Stimulated activated CD4-positive, alpha-beta T cell treated with anti-CD3 and anti-CD28 coated beads, Interleukin-4, amount 100 ng/mL, for 1 hour (primary cell): Measurements from ENCODE around the gene CASKIN2.
A peak's percentile ranks its signal among the peaks of the same experiment; 100 is the strongest.
"Not testable (repeated sequence)": the region's sequence is repeated elsewhere in the genome, so short reads cannot be mapped to it uniquely, and the experiment has no call there.

Experiments used
- DNase-seq: peaks from one replicate; pipeline ENCODE4 v3.0.0-alpha.2; 2020

CASKIN2 gene

GRCh38 chr17:75459246-75459589 lies 56.1 kb downstream of the CASKIN2 start:
- DNase-seq: no peak

- DNase-seq: peak; percentile 10
Measured at GRCh38 chr17:75457047-75457654, 58.2 kb downstream of the CASKIN2 start.

GRCh38 chr17:75456417-75457046 lies 58.8 kb downstream of the CASKIN2 start, which contains the start of gene TMEM94:
TMEM94 (plus strand) TSS chr17:75456635; CDS start chr17:75471906, 15,271 bp downstream.
- DNase-seq: peak; percentile 83

- DNase-seq: peak; percentile 2
Measured at GRCh38 chr17:75456039-75456416, 59.3 kb downstream of the CASKIN2 start.

- DNase-seq: not testable (repeated sequence)
Measured at GRCh38 chr17:75454672-75455071, 60.7 kb downstream of the CASKIN2 start.

GRCh38 chr17:75454193-75454592 lies 61.1 kb downstream of the CASKIN2 start:
- DNase-seq: no peak

GRCh38 chr17:75450270-75450669 lies 65.1 kb downstream of the CASKIN2 start:
- no peak for DNase-seq
